Liver (tissue), 3 donors: ENCODE measurements around the gene ADORA2B.

Experiments
- FOXA1 ChIP-seq: IDR thresholded peaks from 2 replicates; pipeline ENCODE4 v1.6.1; 2016; ENCODE audit warnings: antibody characterized with exemption
- GABPA ChIP-seq, 2 donors: IDR thresholded peaks in 1 of 2; conservative IDR thresholded peaks in 1 of 2; 2 replicates each; pipeline ENCODE4 v1.6.1; 2016; ENCODE audit warnings: antibody characterized with exemption in 2 of 2, mild to moderate bottlenecking in 1 of 2, moderate library complexity in 1 of 2
- JUND ChIP-seq, 2 donors: IDR thresholded peaks; 2 replicates each; pipeline ENCODE4 v1.6.1; 2016; ENCODE audit warnings: antibody characterized with exemption in 2 of 2
- RXRA ChIP-seq, 2 donors: IDR thresholded peaks; 2 replicates each; pipeline ENCODE4 v1.6.1; 2017 to 2018; ENCODE audit warnings: antibody characterized with exemption in 2 of 2, mild to moderate bottlenecking in 1 of 2
- SP1 ChIP-seq: IDR thresholded peaks from 2 replicates; pipeline ENCODE4 v1.6.1; 2018; ENCODE audit warnings: antibody characterized with exemption, mild to moderate bottlenecking
- TF ChIP-seq, protein P1 (sequence below): IDR thresholded peaks from 2 replicates; pipeline ENCODE4 v1.6.1; 2016; ENCODE audit warnings: antibody characterized with exemption
- TF ChIP-seq, protein P2 (sequence below): fragments of 150-350 bp; IDR thresholded peaks from 2 replicates; pipeline ENCODE4 v1.5.1; 2017; ENCODE audit warnings: improper control_type of control experiment, low read depth, low read length; ENCODE audit not compliant: missing input control
- TF ChIP-seq, protein P3 (sequence below): IDR thresholded peaks from 2 replicates; pipeline ENCODE4 v1.6.1; 2016; ENCODE audit warnings: antibody characterized with exemption
- TF ChIP-seq, protein P4 (sequence below): IDR thresholded peaks from 2 replicates; pipeline ENCODE4 v1.6.1; 2016; ENCODE audit warnings: antibody characterized with exemption, mild to moderate bottlenecking
- TF ChIP-seq, protein P5 (sequence below): IDR thresholded peaks from 2 replicates; pipeline ENCODE4 v1.6.1; 2016; ENCODE audit warnings: antibody characterized with exemption
- donor health status: healthy.
- donor health status: healthy.

DNA sequence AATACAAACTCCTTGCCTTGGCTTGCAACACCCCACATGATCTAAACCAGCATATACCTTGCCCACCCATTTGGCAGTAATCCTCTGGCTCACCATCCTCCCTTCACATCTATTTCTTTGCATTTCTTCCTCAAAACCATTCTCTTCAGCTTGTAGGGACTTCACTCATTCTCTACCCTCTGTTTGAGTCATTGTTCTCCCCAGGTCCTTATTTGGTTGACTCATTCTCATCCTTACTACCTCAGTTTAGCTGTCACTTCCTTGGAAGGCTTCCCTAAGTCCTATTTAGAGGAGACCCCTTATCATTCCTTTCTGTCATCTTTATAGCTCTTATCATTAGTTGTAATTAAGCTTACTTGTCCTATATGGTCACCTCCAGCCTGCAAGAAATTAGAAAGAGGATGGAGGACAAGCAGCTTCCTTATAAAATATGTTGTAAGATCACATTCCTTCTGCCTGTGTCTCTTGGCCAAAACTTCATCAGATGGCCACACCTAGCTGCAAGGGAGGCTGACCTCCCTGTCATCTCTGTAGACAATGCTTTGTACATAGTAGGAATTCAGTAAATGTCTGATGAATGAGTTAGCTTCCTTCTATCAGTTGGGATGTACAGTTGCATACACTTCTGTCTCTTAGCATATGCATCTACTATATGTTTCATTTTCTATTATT, 56.4 kb downstream of the ADORA2B start:
- TF ChIP-seq JUND (IDR thresholded peaks at IDR 0.05) (no peak), FOXA1 (no peak), RXRA (IDR thresholded peaks at IDR 0.05) (no peak), SP1 (no peak), GABPA (IDR thresholded peaks at IDR 0.05 in 1 of 2, conservative IDR thresholded peaks at IDR 0.05 in 1 of 2) (no peak)
- TF ChIP-seq, protein P1, sequence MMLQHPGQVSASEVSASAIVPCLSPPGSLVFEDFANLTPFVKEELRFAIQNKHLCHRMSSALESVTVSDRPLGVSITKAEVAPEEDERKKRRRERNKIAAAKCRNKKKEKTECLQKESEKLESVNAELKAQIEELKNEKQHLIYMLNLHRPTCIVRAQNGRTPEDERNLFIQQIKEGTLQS: no peak
- TF ChIP-seq, protein P2, sequence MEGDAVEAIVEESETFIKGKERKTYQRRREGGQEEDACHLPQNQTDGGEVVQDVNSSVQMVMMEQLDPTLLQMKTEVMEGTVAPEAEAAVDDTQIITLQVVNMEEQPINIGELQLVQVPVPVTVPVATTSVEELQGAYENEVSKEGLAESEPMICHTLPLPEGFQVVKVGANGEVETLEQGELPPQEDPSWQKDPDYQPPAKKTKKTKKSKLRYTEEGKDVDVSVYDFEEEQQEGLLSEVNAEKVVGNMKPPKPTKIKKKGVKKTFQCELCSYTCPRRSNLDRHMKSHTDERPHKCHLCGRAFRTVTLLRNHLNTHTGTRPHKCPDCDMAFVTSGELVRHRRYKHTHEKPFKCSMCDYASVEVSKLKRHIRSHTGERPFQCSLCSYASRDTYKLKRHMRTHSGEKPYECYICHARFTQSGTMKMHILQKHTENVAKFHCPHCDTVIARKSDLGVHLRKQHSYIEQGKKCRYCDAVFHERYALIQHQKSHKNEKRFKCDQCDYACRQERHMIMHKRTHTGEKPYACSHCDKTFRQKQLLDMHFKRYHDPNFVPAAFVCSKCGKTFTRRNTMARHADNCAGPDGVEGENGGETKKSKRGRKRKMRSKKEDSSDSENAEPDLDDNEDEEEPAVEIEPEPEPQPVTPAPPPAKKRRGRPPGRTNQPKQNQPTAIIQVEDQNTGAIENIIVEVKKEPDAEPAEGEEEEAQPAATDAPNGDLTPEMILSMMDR: no peak
- TF ChIP-seq, protein P3, sequence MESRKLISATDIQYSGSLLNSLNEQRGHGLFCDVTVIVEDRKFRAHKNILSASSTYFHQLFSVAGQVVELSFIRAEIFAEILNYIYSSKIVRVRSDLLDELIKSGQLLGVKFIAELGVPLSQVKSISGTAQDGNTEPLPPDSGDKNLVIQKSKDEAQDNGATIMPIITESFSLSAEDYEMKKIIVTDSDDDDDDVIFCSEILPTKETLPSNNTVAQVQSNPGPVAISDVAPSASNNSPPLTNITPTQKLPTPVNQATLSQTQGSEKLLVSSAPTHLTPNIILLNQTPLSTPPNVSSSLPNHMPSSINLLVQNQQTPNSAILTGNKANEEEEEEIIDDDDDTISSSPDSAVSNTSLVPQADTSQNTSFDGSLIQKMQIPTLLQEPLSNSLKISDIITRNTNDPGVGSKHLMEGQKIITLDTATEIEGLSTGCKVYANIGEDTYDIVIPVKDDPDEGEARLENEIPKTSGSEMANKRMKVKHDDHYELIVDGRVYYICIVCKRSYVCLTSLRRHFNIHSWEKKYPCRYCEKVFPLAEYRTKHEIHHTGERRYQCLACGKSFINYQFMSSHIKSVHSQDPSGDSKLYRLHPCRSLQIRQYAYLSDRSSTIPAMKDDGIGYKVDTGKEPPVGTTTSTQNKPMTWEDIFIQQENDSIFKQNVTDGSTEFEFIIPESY: no peak
- TF ChIP-seq, protein P4, sequence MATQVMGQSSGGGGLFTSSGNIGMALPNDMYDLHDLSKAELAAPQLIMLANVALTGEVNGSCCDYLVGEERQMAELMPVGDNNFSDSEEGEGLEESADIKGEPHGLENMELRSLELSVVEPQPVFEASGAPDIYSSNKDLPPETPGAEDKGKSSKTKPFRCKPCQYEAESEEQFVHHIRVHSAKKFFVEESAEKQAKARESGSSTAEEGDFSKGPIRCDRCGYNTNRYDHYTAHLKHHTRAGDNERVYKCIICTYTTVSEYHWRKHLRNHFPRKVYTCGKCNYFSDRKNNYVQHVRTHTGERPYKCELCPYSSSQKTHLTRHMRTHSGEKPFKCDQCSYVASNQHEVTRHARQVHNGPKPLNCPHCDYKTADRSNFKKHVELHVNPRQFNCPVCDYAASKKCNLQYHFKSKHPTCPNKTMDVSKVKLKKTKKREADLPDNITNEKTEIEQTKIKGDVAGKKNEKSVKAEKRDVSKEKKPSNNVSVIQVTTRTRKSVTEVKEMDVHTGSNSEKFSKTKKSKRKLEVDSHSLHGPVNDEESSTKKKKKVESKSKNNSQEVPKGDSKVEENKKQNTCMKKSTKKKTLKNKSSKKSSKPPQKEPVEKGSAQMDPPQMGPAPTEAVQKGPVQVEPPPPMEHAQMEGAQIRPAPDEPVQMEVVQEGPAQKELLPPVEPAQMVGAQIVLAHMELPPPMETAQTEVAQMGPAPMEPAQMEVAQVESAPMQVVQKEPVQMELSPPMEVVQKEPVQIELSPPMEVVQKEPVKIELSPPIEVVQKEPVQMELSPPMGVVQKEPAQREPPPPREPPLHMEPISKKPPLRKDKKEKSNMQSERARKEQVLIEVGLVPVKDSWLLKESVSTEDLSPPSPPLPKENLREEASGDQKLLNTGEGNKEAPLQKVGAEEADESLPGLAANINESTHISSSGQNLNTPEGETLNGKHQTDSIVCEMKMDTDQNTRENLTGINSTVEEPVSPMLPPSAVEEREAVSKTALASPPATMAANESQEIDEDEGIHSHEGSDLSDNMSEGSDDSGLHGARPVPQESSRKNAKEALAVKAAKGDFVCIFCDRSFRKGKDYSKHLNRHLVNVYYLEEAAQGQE: no peak
- TF ChIP-seq, protein P5, sequence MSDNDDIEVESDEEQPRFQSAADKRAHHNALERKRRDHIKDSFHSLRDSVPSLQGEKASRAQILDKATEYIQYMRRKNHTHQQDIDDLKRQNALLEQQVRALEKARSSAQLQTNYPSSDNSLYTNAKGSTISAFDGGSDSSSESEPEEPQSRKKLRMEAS: no peak
